PFSK-1 (cell line): ENCODE measurements around the gene PTPRT.

Source experiments
- POLR2AphosphoS5 ChIP-seq: IDR thresholded peaks from 2 replicates; pipeline ENCODE4 v1.6.1; 2012; ENCODE audit warnings: low read depth, mild to moderate bottlenecking, control low read depth, low read length, moderate library complexity
- REST ChIP-seq, 2 experiments: IDR thresholded peaks; 2 replicates each; pipeline versions ENCODE4 v1.6.1 to v1.8.0; 2011 to 2012; ENCODE audit warnings: low read depth in 2 of 2, low read length in 2 of 2, control low read depth in 1 of 2, inconsistent platforms in 1 of 2, mild to moderate bottlenecking in 1 of 2, moderate library complexity in 1 of 2; ENCODE audit not compliant: insufficient read depth in 1 of 2
- SIN3A ChIP-seq: IDR thresholded peaks from 2 replicates; pipeline ENCODE4 v1.6.1; 2012; ENCODE audit warnings: mild to moderate bottlenecking, low read length, moderate library complexity, borderline replicate concordance; ENCODE audit not compliant: insufficient read depth
- TAF1 ChIP-seq: IDR thresholded peaks from 2 replicates; pipeline ENCODE4 v1.6.1; 2012; ENCODE audit warnings: low read length, control low read depth, borderline replicate concordance; ENCODE audit not compliant: insufficient read depth

- no peak for TF ChIP-seq TAF1
- TF ChIP-seq POLR2AphosphoS5 = no peak
- no peak for TF ChIP-seq REST (IDR thresholded peaks at IDR 0.05; ENCODE audit: insufficient read depth in 1 of 2, low read depth in 2 of 2, low read length in 2 of 2)
- no peak for TF ChIP-seq SIN3A
These were observed 37.8 kb downstream of the PTPRT start for GRCh38 chr20:43151901-43152300.
